ENCODE measurements around the gene VAX1. TPM values are rescaled to one million over a fixed set of nuclear protein-coding genes. Genes with fewer than 3 reads are reported as not detected.
A peak's percentile ranks its signal among the peaks of the same experiment; 100 is the strongest.
"Not testable (repeated sequence)": the region's sequence is repeated elsewhere in the genome, so short reads cannot be mapped to it uniquely, and the experiment has no call there.

Gene VAX1
- total RNA-seq, 1 experiment from 2014 or later: 0.27 TPM

DNA sequence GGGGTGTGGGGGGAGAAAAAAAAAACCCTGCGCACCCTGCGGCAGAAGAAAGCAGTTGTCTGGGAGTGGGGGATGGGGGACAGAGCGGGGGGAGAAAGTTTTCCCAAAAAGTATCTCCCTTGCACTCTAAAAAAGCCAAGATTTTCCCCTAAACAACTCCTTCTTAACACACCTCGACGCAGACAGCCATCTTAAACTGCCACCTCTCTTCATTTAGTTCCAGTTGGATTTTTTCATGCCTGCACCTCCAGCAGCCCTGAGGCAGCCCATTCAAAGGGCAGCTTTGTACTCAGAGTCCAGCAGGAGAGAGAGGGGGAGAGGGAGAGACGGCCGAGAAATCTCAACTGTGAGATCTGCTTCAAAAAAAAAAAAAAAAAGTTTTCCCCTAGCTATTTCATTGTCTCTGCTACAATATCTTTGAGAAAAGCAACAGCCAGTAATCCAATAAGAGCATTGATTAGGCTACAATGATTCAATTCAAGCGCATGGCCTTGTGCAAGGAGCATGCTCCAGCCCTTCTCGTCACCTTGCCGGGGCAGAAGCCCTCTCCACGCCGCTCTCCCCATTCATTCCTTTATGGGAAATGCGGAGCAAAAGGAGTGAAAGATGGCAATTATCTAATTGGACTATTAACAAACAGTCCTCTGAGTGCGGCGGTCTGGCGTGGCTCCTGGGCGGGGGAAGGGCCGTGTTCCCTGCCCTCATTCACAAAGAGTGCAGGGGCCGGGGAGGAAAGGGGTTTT is 939 bp upstream of the VAX1 start:
- no peak for DNase-seq (ENCODE audit: low read depth)
- in situ Hi-C loops (cut with HindIII; ENCODE audit: low pct_unique_long_range_greater_than_20kb, low sequenced_read_pairs): no loop called here

DNA sequence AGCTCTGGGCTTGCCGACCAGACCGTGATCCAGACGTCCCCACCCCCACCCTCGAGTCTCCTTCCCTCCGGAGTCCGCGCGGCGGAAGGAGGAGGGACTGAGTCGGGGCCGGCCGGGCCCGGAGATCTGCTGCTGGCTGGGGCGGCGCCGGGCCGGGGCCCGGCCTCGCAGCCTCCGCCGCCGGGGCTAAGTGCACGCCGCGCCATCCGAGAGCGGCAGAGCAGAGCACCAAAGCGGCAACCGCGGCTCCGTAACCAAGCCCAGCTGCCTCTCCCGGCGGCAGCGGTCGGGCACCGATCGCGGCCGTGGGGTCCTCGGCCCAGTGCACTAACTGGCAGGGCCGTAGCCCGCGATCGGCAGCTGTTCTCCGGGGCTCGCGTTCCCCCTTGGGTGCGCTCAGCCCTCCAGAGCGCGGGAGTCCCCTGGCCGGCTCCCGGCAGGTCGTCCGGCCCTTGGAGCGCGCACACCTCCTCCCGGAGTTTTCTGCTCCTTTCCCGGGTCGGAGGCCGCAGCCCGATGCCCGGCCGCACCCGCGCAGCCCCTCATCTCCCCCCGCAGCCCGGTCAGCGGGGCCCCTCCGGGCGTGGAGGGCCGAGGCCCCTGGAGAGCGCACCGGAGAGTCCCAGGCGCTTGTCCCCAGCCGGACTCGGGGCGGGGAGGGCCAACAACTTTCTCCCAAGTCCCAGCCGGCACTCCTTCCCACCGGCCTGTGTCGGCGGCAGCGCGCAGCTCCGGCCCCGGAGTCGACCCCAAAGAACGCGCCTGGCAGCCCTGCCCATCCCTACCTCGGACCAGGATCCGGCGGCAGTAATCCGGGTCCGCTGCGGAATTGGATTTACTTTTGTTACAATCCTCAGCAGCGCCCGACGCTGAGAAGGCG is 799 bp downstream of the VAX1 start:
- in situ Hi-C loops (cut with HindIII; ENCODE audit: low pct_unique_long_range_greater_than_20kb, low sequenced_read_pairs): no loop called here

DNA sequence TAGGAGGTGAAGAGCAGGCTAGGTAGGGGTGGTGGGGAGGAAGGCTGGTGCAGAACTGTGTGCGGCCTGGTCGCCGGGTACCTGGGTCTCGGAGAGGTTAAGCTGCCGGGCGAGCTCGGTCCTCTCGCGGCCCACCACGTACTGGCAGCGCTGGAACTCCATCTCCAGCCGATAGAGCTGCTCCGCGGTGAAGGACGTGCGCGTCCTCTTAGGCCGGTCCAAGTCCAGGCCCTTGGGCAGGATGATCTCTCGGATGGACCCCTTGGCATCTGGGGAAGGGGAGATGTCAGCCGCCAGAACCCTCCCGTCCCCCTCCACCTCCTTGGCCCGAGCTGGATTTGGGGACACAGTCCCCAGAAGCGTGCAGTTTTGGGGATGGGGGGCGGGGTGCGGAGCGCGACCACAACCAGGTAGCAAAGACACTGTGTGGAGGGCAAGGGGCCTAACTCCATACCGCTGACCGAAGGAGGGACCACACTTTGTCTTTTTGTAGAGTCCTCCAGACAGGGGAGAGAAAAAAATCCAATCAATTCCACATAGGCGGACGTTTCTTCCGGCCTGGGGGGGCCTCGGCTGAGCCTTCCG is 1.6 kb downstream of the VAX1 start:
- in situ Hi-C loops (cut with HindIII; ENCODE audit: low pct_unique_long_range_greater_than_20kb, low sequenced_read_pairs): no loop called here

More for the DNA sequence above, 799 bp downstream of the VAX1 start:
- peak; percentile 62 for DNase-seq (ENCODE audit: low read depth)

GRCh38 chr10:117135480-117136140 is 2.5 kb downstream of the VAX1 start:
- DNase-seq (ENCODE audit: low read depth): no peak
- in situ Hi-C loops (cut with HindIII; ENCODE audit: low pct_unique_long_range_greater_than_20kb, low sequenced_read_pairs): no loop called here

More for the DNA sequence above, 1.6 kb downstream of the VAX1 start:
- DNase-seq (ENCODE audit: low read depth): no peak

- no peak for DNase-seq (ENCODE audit: low read depth)
- in situ Hi-C loops (cut with HindIII; ENCODE audit: low pct_unique_long_range_greater_than_20kb, low sequenced_read_pairs): no loop called here
Observed at GRCh38 chr10:117135026-117135372, 3.1 kb downstream of the VAX1 start.

DNA sequence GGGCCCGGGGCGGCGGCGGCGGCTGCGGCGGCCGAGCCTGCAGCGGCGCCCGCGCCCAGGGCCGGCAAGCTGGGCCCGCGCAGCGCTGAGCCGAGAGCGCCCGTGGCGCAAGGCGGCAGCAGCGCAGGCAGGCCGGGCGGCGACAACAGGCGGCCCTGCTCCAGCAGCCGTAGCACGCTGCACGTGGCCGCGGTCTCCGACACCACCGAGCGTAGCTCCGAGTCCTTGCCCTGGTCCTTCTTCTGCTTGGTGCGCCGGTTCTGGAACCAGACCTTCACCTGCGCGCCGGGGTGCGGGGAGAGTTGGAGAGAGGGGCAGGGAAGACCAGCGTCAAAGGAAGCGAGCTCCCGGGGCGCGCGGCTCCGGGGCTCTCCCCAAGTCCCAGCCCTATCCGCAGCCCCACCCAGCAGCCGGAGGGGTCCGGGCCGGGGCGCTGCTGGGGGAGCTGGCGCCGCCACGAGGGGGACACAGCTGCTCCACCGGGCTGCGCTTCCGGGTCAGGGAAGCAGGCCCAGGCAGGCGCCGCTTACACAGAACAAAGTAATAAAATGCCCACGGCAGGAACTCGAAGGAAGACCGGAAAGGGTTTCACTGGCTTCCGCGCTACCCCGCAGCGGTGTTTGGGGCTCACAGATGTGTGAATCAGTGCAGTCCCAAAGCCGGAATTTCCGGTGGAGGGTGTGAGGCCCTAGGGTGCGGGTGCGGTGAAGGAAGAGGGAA is 3.6 kb downstream of the VAX1 start:
- DNase-seq (ENCODE audit: low read depth): no peak
- in situ Hi-C loops (cut with HindIII; ENCODE audit: low pct_unique_long_range_greater_than_20kb, low sequenced_read_pairs): no loop called here

GRCh38 chr10:117134056-117134305 is 4.1 kb downstream of the VAX1 start:
- DNase-seq (ENCODE audit: low read depth): no peak
- in situ Hi-C loops (cut with HindIII; ENCODE audit: low pct_unique_long_range_greater_than_20kb, low sequenced_read_pairs): no loop called here

DNA sequence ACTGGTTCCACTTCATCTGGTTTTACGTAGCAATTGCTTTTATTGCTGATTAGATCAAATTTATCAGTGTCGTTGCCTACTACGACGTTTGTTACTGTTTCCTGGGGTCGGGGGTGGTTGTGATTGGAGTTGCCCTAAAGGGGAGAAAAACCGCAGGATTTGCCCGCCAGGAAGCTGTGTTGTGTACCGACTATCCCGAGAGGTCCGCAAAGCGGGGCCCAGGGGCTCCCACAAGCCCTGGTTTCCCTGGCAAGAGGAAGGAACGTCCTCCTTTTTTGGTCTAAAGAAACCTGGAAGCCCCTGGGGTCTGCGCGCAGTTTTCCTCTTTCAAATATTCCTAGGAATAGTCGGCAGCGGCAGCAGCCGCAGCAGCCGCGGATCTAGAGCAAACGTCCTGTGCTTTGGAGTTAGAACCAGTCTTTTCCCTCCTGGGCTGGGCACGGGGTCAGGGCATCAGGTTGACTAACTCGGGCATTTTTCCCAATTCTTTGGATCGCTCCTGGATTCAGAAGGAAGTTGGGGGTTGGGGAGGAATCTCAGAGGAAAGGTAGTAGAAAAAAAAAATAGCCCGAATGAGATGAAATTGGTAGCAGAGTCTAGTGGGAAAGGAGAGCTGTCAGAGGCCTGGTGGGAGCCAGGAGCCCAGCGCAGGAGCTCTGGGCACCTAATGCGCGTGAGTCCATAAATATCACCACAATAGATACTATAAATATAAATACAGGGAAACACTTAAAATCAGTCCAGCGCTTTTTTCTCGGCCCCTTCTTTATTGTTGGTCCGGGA is 4.6 kb downstream of the VAX1 start:
- no peak for DNase-seq (ENCODE audit: low read depth)
- in situ Hi-C loops (cut with HindIII; ENCODE audit: low pct_unique_long_range_greater_than_20kb, low sequenced_read_pairs): no loop called here

GRCh38 chr10:117132751-117133231 is 5.3 kb downstream of the VAX1 start:
- in situ Hi-C loops (cut with HindIII; ENCODE audit: low pct_unique_long_range_greater_than_20kb, low sequenced_read_pairs): no loop called here
- no peak for DNase-seq (ENCODE audit: low read depth)

DNA sequence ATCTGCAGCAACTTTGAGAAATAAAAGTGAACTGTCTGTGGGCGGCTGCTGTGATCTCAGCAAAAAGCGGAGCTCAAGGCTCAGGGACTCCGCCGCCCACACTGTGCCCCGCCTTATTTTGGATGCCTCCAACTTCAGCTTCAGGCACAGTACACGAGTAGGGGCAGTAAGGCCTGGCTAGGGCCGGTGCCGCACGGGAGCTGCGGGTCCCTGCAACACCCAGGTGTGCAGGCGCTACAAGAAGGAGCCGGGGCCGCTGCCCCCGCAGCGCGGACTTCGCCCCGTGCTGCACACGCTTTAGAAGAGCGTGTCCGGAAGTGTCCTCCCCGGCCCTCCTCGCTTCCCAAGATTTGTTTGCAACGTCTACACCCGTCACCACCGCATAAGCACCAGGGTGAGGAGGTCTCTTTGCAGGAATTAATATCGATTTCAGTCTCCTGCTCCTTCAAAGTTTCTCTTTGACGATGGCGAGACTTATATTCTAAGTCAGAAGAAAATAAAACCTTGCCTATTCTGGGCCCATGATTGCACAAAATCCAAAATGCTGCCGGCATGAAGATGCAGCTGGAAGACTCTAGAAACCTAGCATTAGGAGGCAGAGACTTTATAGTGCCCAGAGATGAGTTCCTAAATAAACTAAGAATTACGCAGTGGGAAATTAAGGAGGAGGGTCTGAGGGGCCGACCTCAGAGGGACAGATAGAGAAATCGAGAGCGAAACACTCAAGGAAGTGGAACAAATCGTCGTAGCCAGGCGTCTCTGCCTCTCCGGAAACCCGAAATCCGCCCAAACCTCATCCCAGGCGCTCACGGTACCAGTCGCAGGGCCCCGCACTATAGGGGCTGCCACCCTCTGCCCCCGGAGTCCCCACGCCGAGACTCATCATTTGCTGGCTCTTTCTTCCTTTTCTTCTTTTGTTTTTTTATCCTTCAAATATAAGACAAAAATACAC is 6.4 kb downstream of the VAX1 start:
- in situ Hi-C loops (cut with HindIII; ENCODE audit: low pct_unique_long_range_greater_than_20kb, low sequenced_read_pairs): no loop called here
- DNase-seq (ENCODE audit: low read depth): no peak

DNA sequence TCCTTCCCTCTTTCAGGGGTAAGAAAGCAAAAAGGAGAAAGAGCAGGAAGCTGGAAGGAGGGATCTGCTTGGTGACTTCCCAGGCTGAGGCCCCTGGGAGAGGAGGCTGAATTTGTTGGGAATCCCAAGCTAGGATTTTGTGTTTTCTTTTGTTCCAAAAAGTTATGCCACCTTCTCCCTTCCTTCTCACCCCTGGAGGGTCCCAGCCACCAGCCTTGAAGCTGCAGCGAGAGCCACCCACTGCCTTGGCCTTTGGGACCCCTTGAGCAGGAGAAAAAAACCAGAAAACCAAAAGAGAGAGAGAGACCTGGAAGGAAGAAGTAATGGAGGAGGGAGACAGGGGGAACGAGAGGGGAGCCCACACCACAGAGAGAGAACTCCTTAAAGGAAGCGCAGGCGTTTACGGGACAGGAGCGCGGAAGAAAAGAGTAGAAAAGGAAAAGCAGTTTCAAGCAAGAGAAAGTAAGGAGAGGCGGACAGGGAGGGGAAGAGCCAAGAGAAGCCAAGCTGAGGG is 7.2 kb downstream of the VAX1 start:
- in situ Hi-C loops (cut with HindIII; ENCODE audit: low pct_unique_long_range_greater_than_20kb, low sequenced_read_pairs): no loop called here

DNA sequence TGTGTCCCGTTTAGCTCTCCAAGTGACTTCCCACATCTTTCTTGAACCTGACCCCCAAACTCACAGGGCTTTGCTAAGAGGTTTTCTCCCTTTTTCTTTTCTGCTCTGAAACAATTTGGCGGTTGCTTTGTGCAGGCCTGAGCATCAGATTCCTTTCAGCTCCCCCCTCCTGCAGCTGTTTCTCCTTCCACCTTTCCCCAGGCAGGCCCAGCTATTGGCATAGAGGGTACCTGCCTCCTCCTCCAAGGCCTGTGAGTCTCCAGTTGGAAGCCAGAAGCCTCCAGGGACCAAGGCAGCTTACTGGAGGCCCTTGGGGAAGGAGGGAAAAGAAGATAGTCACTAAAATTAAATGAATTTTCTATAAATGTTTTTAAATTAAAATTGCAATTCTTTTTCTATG is 7.7 kb downstream of the VAX1 start:
- DNase-seq (ENCODE audit: low read depth): no peak
- in situ Hi-C loops (cut with HindIII; ENCODE audit: low pct_unique_long_range_greater_than_20kb, low sequenced_read_pairs): no loop called here

More for the DNA sequence above, 7.2 kb downstream of the VAX1 start:
- no peak for DNase-seq (ENCODE audit: low read depth)

- DNase-seq (ENCODE audit: low read depth); in situ Hi-C loops (cut with HindIII; ENCODE audit: low pct_unique_long_range_greater_than_20kb, low sequenced_read_pairs): not testable (repeated sequence)
Observed at GRCh38 chr10:117126645-117127044, 11.4 kb downstream of the VAX1 start.

- in situ Hi-C loops (cut with HindIII; ENCODE audit: low pct_unique_long_range_greater_than_20kb, low sequenced_read_pairs): no loop called here
- DNase-seq (ENCODE audit: low read depth): no peak
Observed at GRCh38 chr10:117126034-117126433, 12.0 kb downstream of the VAX1 start.

DNA sequence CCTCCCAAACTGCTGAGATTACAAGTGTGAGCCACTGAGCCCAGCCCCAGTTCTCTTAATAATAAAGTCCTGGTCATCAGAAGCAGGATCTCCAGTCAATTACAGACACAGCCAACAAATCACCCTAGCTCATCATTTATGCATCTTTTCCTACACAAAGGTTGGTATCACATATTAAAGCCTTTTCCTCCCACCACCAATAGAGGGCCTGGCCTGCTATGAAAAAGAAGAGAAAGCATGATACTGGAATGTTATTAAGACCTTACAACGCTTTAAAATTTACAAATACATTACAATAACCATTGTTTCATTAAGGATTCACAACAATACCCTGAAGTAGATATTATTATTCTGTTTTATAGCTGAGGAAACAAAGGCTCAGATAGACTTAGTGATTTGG is 25.9 kb downstream of the VAX1 start:
- in situ Hi-C loops (cut with HindIII; ENCODE audit: low pct_unique_long_range_greater_than_20kb, low sequenced_read_pairs): no loop called here
- no peak for DNase-seq (ENCODE audit: low read depth)

GRCh38 chr10:117107238-117107637 is 30.8 kb downstream of the VAX1 start:
- DNase-seq (ENCODE audit: low read depth): no peak
- in situ Hi-C loops (cut with HindIII; ENCODE audit: low pct_unique_long_range_greater_than_20kb, low sequenced_read_pairs): no loop called here

Data from Caki2 (cell line).